Stomach (tissue), 9 donors: ENCODE data around the gene EBF3. TPM values are rescaled to one million over a fixed set of nuclear protein-coding genes. Genes with fewer than 3 reads are reported as not detected.

Experiments used
- DNase-seq, 2 donors: peaks; one replicate each; pipeline versions ENCODE4 v3.0.0 to v3.0.0-alpha.2; 2013 to 2019
- H3K27ac ChIP-seq, 5 donors: fragments of 200-600 bp in 4 of 5; sonication (generic) in 4 of 5; one replicate each; pipeline ENCODE4 v1.5.1; 2013 to 2019; ENCODE audit warnings: mild to moderate bottlenecking in 1 of 5, moderate library complexity in 1 of 5
- H3K27me3 ChIP-seq, 3 donors: fragments of 200-600 bp; sonication (generic); one replicate each; pipeline ENCODE4 v1.5.1; 2017 to 2019; ENCODE audit warnings: mixed run types in 1 of 3
- H3K36me3 ChIP-seq, 4 donors: fragments of 200-600 bp; sonication (generic); 1 replicate in 3 of 4; 2 replicates in 1 of 4; pipeline ENCODE4 v1.5.1; 2016 to 2019
- H3K4me1 ChIP-seq, 4 donors: fragments of 200-600 bp; sonication (generic); one replicate each; pipeline ENCODE4 v1.5.1; 2016 to 2019
- H3K4me3 ChIP-seq, 4 donors: fragments of 200-600 bp; sonication (generic) in 3 of 4; one replicate each; pipeline ENCODE4 v1.5.1; 2016 to 2019; ENCODE audit warnings: mild to moderate bottlenecking in 1 of 4
- H3K9me3 ChIP-seq, 4 donors: fragments of 200-600 bp; sonication (generic); one replicate each; pipeline ENCODE4 v1.5.1; 2016 to 2019
- EP300 ChIP-seq: sonication (generic); formaldehyde crosslinking; IDR thresholded peaks from one replicate; pipeline ENCODE4 v1.6.1; 2017; ENCODE audit warnings: antibody characterized with exemption
- POLR2A ChIP-seq, 4 donors: fragments of 450-650 bp; IDR thresholded peaks; one replicate each; pipeline ENCODE4 v1.6.1; 2016; ENCODE audit warnings: antibody characterized with exemption in 4 of 4, control low read depth in 2 of 4, mild to moderate bottlenecking in 1 of 4, moderate library complexity in 1 of 4
- POLR2AphosphoS5 ChIP-seq, 3 donors: sonication (generic); formaldehyde crosslinking; IDR thresholded peaks; one replicate each; pipeline ENCODE4 v1.6.1; 2016; ENCODE audit warnings: antibody characterized with exemption in 3 of 3
- WGBS, 5 donors: extraction: QIAGEN DNeasy Blood & Tissue Kit in 3 of 5; methylation state at CpG; one replicate each; pipeline versions ENCODE4 v1.1.5 to v1.1.7; 2013 to 2018; 5-methylcytosine and 5-hydroxymethylcytosine counted together
- intact Hi-C: fragments of 100-400 bp; cut with DNase I; formaldehyde crosslinking; loops from one replicate; pipeline ENCODE4 v1.15.1; 2023; ENCODE audit warnings: low total_unique reads
- polyA plus RNA-seq, 3 donors: library from polyadenylated mRNA; stranded (reverse); fragments of 200-250 nt; gene quantifications; one replicate each; pipeline ENCODE4 v1.2.3, GENCODE V29; 2013
- total RNA-seq, 5 donors: library from RNA; depleted of rRNA; stranded (reverse); fragments of >200 nt; gene quantifications; one replicate each; pipeline versions ENCODE4 v1.1.0 to v1.2.3, GENCODE V29; 2014 to 2016
- TF ChIP-seq, protein P1 (sequence below), 7 experiments: fragments of 450-650 bp in 4 of 7; fragments of 200-600 bp in 3 of 7; sonication (generic) in 3 of 7; IDR thresholded peaks; one replicate each; pipeline ENCODE4 v1.5.1; 2016 to 2019; ENCODE audit warnings: antibody characterized with exemption in 7 of 7, control low read depth in 2 of 7, mild to moderate bottlenecking in 1 of 7
- donor health status: healthy with polysubstance abuse.
- donor health status: Bipolar disorder and iron deficiency.
- donor health status: healthy.

EBF3 gene
- total and polyA plus RNA-seq, 8 donors, result 0.19 to 7.3 (median 0.58) TPM; not detected in 3

DNA sequence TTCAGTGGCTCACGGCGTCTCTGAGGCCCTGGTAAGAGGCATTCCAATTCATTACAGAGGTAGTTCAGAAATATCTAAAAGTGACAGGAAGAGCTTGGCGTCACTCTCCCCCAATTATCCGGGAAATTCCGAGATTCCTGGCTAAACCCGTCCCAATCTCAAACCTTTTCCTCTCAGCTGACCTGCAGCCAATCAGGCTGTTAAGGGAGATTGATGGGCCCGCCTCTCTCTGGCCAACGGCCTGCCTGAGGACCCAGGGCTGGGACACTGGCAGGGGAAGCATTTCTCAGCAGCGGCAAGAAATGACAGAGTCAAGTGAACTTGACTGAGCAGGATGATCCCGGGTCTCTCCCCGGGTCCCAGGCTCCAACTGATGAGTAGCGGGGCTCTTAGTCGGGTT is 72.3 kb downstream of the EBF3 start:
- H3K4me1 ChIP-seq, result peaks cover 0 to 17% (median 6%) of the 10 kb centered on the region in 4 donors
- TF ChIP-seq, protein P1, sequence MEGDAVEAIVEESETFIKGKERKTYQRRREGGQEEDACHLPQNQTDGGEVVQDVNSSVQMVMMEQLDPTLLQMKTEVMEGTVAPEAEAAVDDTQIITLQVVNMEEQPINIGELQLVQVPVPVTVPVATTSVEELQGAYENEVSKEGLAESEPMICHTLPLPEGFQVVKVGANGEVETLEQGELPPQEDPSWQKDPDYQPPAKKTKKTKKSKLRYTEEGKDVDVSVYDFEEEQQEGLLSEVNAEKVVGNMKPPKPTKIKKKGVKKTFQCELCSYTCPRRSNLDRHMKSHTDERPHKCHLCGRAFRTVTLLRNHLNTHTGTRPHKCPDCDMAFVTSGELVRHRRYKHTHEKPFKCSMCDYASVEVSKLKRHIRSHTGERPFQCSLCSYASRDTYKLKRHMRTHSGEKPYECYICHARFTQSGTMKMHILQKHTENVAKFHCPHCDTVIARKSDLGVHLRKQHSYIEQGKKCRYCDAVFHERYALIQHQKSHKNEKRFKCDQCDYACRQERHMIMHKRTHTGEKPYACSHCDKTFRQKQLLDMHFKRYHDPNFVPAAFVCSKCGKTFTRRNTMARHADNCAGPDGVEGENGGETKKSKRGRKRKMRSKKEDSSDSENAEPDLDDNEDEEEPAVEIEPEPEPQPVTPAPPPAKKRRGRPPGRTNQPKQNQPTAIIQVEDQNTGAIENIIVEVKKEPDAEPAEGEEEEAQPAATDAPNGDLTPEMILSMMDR (IDR thresholded peaks at IDR 0.05), result no peak
- TF ChIP-seq POLR2AphosphoS5 (IDR thresholded peaks at IDR 0.05) (no peak), EP300 (no peak), POLR2A (IDR thresholded peaks at IDR 0.05) (no peak)
- H3K4me3 ChIP-seq, result no peak overlapping the region
- DNase-seq, result no peak
- peaks cover 0 to 38% (median 9%) of the 10 kb centered on the region in 3 donors for H3K27me3 ChIP-seq
- no peaks in the 10 kb centered on the region for H3K36me3 ChIP-seq
- no peaks in the 10 kb centered on the region for H3K9me3 ChIP-seq
- WGBS, 5 donors, result 78 to 90% (median 87%) methylated on average over 13 of the region's 13 CpGs
- no peak overlapping the region for H3K27ac ChIP-seq
- intact Hi-C loops, result no loop called here

DNA sequence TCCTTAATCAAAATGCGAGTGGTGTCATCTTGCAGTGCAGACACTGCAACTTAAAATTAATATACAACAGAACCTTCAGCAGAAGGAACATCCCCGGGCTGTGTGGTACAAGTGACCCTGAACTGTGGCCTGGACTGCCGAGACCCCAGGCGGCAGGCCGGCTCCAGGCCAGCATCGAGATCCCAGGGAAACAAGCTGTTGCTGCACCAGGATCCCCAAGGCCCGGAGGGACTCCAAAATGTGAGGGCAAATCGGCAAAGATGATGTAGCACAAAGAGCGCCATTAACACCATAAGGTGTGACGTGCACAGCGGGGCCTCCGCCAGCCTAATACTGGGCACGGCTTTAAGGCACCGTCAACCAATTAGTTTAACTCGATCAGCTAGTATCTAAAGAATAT is 73.9 kb downstream of the EBF3 start:
- no peak overlapping the region for H3K27ac ChIP-seq
- DNase-seq, result no peak
- H3K36me3 ChIP-seq, result no peaks in the 10 kb centered on the region
- H3K4me1 ChIP-seq, result peaks cover 0 to 17% (median 6%) of the 10 kb centered on the region in 4 donors
- WGBS, 5 donors, result 89 to 94% (median 91%) methylated on average over 15 of the region's 15 CpGs
- no peaks in the 10 kb centered on the region for H3K9me3 ChIP-seq
- H3K27me3 ChIP-seq, result peaks cover 0 to 41% (median 8%) of the 10 kb centered on the region in 3 donors
- intact Hi-C loops, result no loop called here
- no peak for TF ChIP-seq POLR2AphosphoS5 (IDR thresholded peaks at IDR 0.05)
- TF ChIP-seq POLR2A (IDR thresholded peaks at IDR 0.05), result no peak
- no peak for TF ChIP-seq EP300
- TF ChIP-seq, protein P1 (IDR thresholded peaks at IDR 0.05), result no peak
- no peak overlapping the region for H3K4me3 ChIP-seq

DNA sequence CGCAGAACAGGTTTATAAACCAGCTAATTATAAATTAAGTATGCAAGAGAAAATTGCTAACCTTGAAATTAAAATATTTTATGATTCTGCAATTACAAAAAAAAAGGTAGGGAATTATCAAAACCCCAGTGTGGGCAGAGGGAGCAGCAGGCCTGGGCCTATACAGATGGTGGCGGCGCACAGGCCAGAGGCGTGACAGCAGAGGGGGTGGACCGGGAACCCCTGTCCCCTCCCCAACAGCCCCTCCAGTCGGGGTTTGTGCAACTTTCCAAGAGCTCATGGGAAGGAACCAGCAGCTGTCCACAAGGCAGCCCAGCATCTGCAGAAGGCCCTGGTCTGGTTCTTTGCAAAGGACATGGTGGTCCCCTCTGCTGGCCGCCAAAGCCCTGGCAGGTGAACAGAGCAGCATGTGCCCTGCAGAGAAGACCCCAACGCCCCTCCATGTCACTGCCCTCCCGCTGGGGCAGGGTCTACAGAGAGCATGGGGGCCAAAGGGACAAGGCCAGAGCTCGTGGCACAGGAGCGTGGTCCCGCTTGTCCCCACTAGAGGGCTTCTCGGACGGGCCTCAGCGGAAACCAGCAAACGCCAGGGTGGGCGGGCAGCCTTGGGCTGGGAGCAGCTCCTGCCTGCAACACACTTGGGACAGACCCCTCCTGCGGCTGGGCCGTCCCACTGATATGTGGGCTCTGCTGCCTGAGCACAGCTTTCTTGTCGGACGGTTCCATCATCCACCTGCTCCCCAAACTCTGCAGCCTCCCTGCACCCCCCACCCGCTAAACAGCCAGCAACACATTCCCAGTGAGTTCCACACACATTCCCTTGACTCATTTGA is 75.1 kb downstream of the EBF3 start:
- intact Hi-C loops, result no loop called here
- Histone ChIP-seq H3K4me3 (no peak overlapping the region), H3K36me3 (no peaks in the 10 kb centered on the region), H3K4me1 (peaks cover 0 to 17% (median 6%) of the 10 kb centered on the region in 4 donors), H3K9me3 (no peaks in the 10 kb centered on the region), H3K27me3 (peaks cover 0 to 38% (median 4%) of the 10 kb centered on the region in 3 donors), H3K27ac (no peak overlapping the region)
- WGBS, 5 donors, result 43 to 53% (median 44%) methylated on average over 17 to 22 of the region's 22 CpGs
- TF ChIP-seq POLR2A (IDR thresholded peaks at IDR 0.05), result no peak
- TF ChIP-seq, protein P1 (IDR thresholded peaks at IDR 0.05), result peak in 4 of 7 experiments; percentile 37 to 57 (median 46)
- DNase-seq, result peak in 1 of 2 donors; percentile 73

DNA sequence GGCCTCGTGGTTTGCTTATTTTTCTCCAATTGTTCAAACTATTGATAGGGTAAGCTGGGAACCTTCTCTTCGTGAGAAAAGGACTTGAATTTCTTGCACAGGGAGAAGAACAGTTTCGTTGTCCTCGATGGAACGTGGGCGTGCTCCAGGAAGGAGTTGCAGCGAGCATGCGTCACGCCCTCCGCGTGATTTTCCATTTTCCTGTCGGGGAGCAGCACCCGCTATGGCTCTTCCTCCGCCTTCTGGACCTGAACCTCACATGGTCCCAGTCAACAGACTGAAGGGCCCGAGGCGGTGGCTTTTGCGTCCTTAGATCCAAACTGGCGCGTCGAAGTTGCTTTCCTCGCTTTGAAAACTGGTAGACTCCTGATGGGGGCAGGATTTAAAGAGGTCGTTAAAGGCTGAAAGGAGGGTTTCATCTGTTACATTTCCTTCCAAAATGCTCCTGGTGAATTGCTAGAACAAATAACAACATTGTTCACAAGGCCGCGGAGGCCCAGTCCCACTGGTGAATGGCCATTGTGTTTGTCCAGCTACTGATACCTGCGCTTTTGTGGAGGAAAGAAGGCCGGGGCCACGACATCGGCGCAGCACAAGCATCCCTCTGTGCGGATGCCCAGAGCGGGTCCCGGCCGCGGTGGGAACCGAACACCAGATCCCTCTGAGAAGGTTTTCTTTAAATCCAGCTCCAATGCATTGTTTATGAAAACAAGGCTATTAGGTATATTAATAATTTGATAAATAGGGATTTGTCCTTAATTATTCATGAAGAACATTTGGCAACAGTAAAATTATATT is 75.9 kb downstream of the EBF3 start:
- no peaks in the 10 kb centered on the region for H3K36me3 ChIP-seq
- H3K4me3 ChIP-seq, result no peak overlapping the region
- H3K27ac ChIP-seq, result no peak overlapping the region
- DNase-seq, result no peak
- intact Hi-C loops, result no loop called here
- TF ChIP-seq POLR2A (IDR thresholded peaks at IDR 0.05), result no peak
- TF ChIP-seq EP300, result no peak
- no peak for TF ChIP-seq POLR2AphosphoS5 (IDR thresholded peaks at IDR 0.05)
- TF ChIP-seq, protein P1 (IDR thresholded peaks at IDR 0.05), result no peak
- H3K9me3 ChIP-seq, result no peaks in the 10 kb centered on the region
- H3K27me3 ChIP-seq, result peaks cover 0 to 34% (median 0%) of the 10 kb centered on the region in 3 donors
- 91 to 95% (median 94%) methylated on average over 35 of the region's 35 CpGs for WGBS, 5 donors
- peaks cover 0 to 10% (median 3%) of the 10 kb centered on the region in 4 donors for H3K4me1 ChIP-seq
